ENCODE data around the gene GBX1. TPM values are rescaled to one million over a fixed set of nuclear protein-coding genes. Genes with fewer than 3 reads are reported as not detected.

GBX1 gene
- total and polyA plus RNA-seq, 2 donors = not detected

DNA sequence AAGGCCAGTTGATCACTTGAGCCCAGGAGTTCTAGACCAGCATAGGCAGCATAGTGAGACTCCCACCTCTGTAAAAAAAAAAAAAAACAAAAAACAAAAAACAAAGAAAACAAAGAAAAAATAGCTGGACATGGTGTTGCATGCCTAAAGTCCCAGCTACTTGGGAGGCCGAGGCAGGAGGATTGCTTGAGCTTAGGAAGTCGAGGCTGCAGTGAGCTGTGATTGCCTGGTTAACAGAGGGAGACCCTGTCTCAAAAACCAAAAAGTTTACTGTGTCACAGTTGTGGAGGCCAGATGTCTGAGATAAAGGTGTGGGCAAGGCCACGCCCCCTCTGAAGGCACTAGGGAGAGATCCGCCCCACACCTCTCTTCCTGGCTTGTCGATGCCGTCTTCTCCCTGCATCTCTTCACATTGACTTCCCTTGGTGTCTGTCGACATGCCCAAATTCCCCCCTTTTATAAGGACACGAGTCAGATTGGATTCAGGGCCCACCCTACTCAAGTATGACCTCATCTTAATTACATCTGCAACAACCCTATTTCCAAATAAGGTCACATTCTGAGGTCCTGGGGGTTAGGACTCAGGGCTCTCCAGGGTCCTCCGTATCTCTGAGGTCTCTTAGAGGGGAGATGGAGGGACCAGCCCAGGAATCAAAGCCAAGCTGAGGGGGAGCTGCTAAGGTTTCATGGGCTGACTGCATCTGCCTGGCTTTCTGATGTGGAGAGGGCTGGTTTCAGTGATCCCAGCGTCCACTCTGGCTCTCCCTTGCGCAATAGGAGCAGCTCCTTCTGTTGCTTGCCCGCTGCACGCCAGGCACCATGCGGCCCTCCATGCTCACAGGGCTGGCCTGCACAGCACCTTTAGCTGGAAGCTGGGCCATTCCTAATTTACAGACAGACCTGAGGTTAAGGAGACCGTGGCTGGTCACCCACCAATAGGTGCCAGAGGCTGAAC, 58.1 kb downstream of the GBX1 start:
- 51% methylated on average over 15 of the region's 15 CpGs for WGBS
- DNase-seq (ENCODE audit: extremely low spot score) = no peak
- H3K4me1 ChIP-seq (ENCODE audit: insufficient read depth) = no peaks in the 10 kb centered on the region

DNA sequence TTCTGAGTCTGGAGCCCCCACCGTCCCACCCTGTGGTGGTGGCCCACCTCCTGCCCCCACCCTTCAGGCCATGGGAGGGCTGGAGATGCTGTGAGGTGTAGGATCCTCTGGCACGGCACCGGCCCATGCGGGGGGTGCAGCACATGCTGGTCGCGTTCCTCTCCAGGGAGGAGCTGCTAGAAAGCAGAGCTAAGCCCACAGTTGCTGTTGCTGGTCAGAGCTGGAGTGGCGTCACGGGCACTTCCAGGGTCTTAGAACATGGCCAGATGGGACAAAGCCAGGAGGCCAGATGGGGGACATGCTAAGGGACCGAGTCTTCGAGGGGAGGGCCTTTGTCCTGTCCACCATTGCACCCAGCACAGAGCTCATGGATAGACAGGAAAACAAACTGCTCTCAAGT, 59.6 kb downstream of the GBX1 start:
- Histone ChIP-seq H3K27ac (ENCODE audit: low read depth) (no peak overlapping the region), H3K4me3 (ENCODE audit: low read depth, low read length) (no peak overlapping the region), H3K36me3 (ENCODE audit: insufficient read depth) (no peaks in the 10 kb centered on the region), H3K4me1 (ENCODE audit: insufficient read depth) (no peaks in the 10 kb centered on the region)
- 88% methylated on average over 10 of the region's 10 CpGs for WGBS
- no peak for DNase-seq (ENCODE audit: extremely low spot score)

More for the DNA sequence above, 58.1 kb downstream of the GBX1 start:
- Histone ChIP-seq H3K4me3 (ENCODE audit: low read depth, low read length) (no peak overlapping the region), H3K36me3 (ENCODE audit: insufficient read depth) (no peaks in the 10 kb centered on the region), H3K27ac (ENCODE audit: low read depth) (no peak overlapping the region)

GRCh38 chr7:151104411-151105235, 62.9 kb downstream of the GBX1 start:
- DNase-seq (ENCODE audit: extremely low spot score) = no peak
- 72% methylated on average over 23 of the region's 23 CpGs for WGBS
- H3K4me3 ChIP-seq (ENCODE audit: low read depth, low read length) = no peak overlapping the region
- H3K27ac ChIP-seq (ENCODE audit: low read depth) = no peak overlapping the region
- no peaks in the 10 kb centered on the region for H3K4me1 ChIP-seq (ENCODE audit: insufficient read depth)
- no peaks in the 10 kb centered on the region for H3K36me3 ChIP-seq (ENCODE audit: insufficient read depth)

DNA sequence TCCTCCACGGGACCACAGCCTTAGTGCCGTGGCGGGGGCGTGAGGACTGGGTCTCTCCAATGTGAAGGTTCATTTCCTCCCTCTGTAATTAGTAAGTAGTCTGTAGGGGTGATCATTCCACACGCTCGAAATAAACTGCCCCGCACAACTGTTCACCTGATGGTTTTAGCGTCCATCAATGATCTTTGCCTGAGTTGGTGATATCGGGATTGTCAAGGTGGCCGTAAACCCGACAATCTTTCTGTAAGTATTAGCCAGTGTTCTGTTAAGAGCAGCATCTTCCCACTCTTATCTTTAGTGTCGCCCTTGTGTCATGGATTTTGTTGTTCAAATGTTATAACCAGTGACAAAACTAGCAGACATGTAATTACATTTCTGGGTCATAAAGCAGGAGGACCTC, 63.5 kb downstream of the GBX1 start:
- Histone ChIP-seq H3K4me3 (ENCODE audit: low read depth, low read length) (no peak overlapping the region), H3K36me3 (ENCODE audit: insufficient read depth) (no peaks in the 10 kb centered on the region), H3K27ac (ENCODE audit: low read depth) (no peak overlapping the region), H3K4me1 (ENCODE audit: insufficient read depth) (no peaks in the 10 kb centered on the region)
- no peak for DNase-seq (ENCODE audit: extremely low spot score)
- 77% methylated on average over 12 of the region's 12 CpGs for WGBS

- Histone ChIP-seq H3K4me1 (ENCODE audit: insufficient read depth) (no peaks in the 10 kb centered on the region), H3K4me3 (ENCODE audit: low read depth, low read length) (no peak overlapping the region), H3K27ac (ENCODE audit: low read depth) (no peak overlapping the region), H3K36me3 (ENCODE audit: insufficient read depth) (no peaks in the 10 kb centered on the region)
- no peak for DNase-seq (ENCODE audit: extremely low spot score)
- 84% methylated on average over 3 of the region's 3 CpGs for WGBS
These were observed 64.5 kb downstream of the GBX1 start for GRCh38 chr7:151102991-151103390.

- Histone ChIP-seq H3K36me3 (ENCODE audit: insufficient read depth) (no peaks in the 10 kb centered on the region), H3K4me1 (ENCODE audit: insufficient read depth) (no peaks in the 10 kb centered on the region), H3K4me3 (ENCODE audit: low read depth, low read length) (no peak overlapping the region), H3K27ac (ENCODE audit: low read depth) (no peak overlapping the region)
- 76% methylated on average over 24 of the region's 24 CpGs for WGBS
- DNase-seq (ENCODE audit: extremely low spot score) = no peak
These were observed 65.7 kb downstream of the GBX1 start for GRCh38 chr7:151101621-151102396.

GRCh38 chr7:151100921-151101320, 66.6 kb downstream of the GBX1 start:
- DNase-seq (ENCODE audit: extremely low spot score) = no peak
- H3K27ac ChIP-seq (ENCODE audit: low read depth) = no peak overlapping the region
- H3K4me1 ChIP-seq (ENCODE audit: insufficient read depth) = no peaks in the 10 kb centered on the region
- H3K4me3 ChIP-seq (ENCODE audit: low read depth, low read length) = no peak overlapping the region
- no peaks in the 10 kb centered on the region for H3K36me3 ChIP-seq (ENCODE audit: insufficient read depth)
- 90% methylated on average over 10 of the region's 10 CpGs for WGBS

DNA sequence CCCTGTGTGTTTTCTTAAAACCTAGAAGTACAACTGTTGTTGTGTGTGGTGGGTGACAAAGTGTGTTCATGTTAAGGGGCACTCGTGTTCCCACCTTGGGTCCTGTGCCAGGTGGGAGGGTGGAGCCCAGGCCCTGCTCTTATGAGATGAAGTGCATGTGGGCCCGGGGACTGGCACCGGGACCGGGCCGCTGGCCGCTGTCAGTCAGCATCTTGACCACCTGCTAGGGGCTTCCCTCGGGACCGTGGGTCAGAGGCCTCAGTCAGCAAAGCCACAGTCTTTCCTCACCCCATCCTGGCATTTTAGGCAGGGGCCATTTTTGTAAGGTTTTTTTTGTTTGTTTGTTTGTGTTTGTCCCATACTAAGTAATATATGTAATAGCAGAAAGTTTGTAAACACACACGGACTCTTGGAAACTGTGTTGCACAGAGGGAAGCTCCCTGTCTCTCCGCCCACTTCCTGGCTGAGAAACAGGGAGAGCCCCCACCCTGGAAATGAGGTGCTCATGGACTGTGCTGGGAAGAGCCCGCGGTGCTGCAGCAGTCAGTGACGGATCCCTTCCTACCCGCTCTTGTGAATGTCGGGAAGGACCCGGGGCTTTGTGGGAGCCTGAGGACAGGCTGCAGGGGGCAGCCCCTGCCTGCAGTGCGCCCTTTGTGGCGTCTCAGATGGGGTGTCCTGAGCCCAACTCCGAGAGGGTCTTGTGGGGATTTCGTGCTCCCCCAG, 67.8 kb downstream of the GBX1 start:
- Histone ChIP-seq H3K4me3 (ENCODE audit: low read depth, low read length) (no peak overlapping the region), H3K36me3 (ENCODE audit: insufficient read depth) (no peaks in the 10 kb centered on the region), H3K27ac (ENCODE audit: low read depth) (no peak overlapping the region), H3K4me1 (ENCODE audit: insufficient read depth) (no peaks in the 10 kb centered on the region)
- WGBS = 69% methylated on average over 20 of the region's 20 CpGs
- no peak for DNase-seq (ENCODE audit: extremely low spot score)

Other genes with a start within 250 kb of the GBX1 start
- gene KCNH2, start 189.4 kb downstream of the GBX1 start, total RNA-seq = 9.9 TPM
- 48.5 TPM for gene KCNH2, start 189.4 kb downstream of the GBX1 start, polyA plus RNA-seq
- 6.0 TPM for gene NOS3, start 176.7 kb downstream of the GBX1 start, total RNA-seq
- gene NOS3, start 176.7 kb downstream of the GBX1 start, polyA plus RNA-seq = 15.8 TPM
- gene ATG9B, start 143.2 kb downstream of the GBX1 start, total RNA-seq = not detected
- gene ATG9B, start 143.2 kb downstream of the GBX1 start, polyA plus RNA-seq = 0.32 TPM
- gene ABCB8, start 139.2 kb downstream of the GBX1 start, total RNA-seq = 17.1 TPM
- gene ABCB8, start 139.2 kb downstream of the GBX1 start, polyA plus RNA-seq = 19.4 TPM
- gene ASIC3, start 119.2 kb downstream of the GBX1 start, total RNA-seq = 1.1 TPM
- gene ASIC3, start 119.2 kb downstream of the GBX1 start, polyA plus RNA-seq = 2.0 TPM
- gene CDK5, start 109.8 kb downstream of the GBX1 start, total RNA-seq = 6.7 TPM
- 9.4 TPM for gene CDK5, start 109.8 kb downstream of the GBX1 start, polyA plus RNA-seq
- 30.6 TPM for gene SLC4A2, start 108.1 kb downstream of the GBX1 start, total RNA-seq
- gene SLC4A2, start 108.1 kb downstream of the GBX1 start, polyA plus RNA-seq = 107 TPM
- gene FASTK, start 86.9 kb downstream of the GBX1 start, total RNA-seq = 42.4 TPM
- 87.8 TPM for gene FASTK, start 86.9 kb downstream of the GBX1 start, polyA plus RNA-seq
- gene TMUB1, start 84.2 kb downstream of the GBX1 start, total RNA-seq = 9.7 TPM
- 51.9 TPM for gene TMUB1, start 84.2 kb downstream of the GBX1 start, polyA plus RNA-seq
- 25.5 TPM for gene AGAP3, start 81.2 kb downstream of the GBX1 start, total RNA-seq
- gene AGAP3, start 81.2 kb downstream of the GBX1 start, polyA plus RNA-seq = 77.0 TPM
- gene ASB10, start 19.6 kb upstream of the GBX1 start, total RNA-seq = not detected
- not detected for gene ASB10, start 19.6 kb upstream of the GBX1 start, polyA plus RNA-seq
- gene H2BK1, start 42.8 kb upstream of the GBX1 start, total RNA-seq = not detected
- not detected for gene H2BK1, start 42.8 kb upstream of the GBX1 start, polyA plus RNA-seq
- gene ABCF2, start 59.5 kb upstream of the GBX1 start, total RNA-seq = 14.1 TPM
- 29.6 TPM for gene ABCF2, start 59.5 kb upstream of the GBX1 start, polyA plus RNA-seq
- 25.2 TPM for gene CHPF2, start 64.8 kb upstream of the GBX1 start, total RNA-seq
- 23.0 TPM for gene CHPF2, start 64.8 kb upstream of the GBX1 start, polyA plus RNA-seq
- gene SMARCD3, start 81.0 kb upstream of the GBX1 start, total RNA-seq = 33.2 TPM
- 47.8 TPM for gene SMARCD3, start 81.0 kb upstream of the GBX1 start, polyA plus RNA-seq
- 41.4 TPM for gene NUB1, start 174.1 kb upstream of the GBX1 start, total RNA-seq
- 45.6 TPM for gene NUB1, start 174.1 kb upstream of the GBX1 start, polyA plus RNA-seq
- gene WDR86, start 242.3 kb upstream of the GBX1 start, total RNA-seq = 6.8 TPM
- gene WDR86, start 242.3 kb upstream of the GBX1 start, polyA plus RNA-seq = 4.2 TPM

Data from urinary bladder (tissue), 4 donors.